ENCODE results near the gene ARHGAP26. TPM values are rescaled to one million over a fixed set of nuclear protein-coding genes. Genes with fewer than 3 reads are reported as not detected.

ARHGAP26 gene
- total RNA-seq, 1 experiment from 2014 or later, result 34.5 TPM

- CTCF ChIA-PET, result no interaction called here
- H3K4me3 ChIP-seq (replicated peaks in 1 of 2; ENCODE audit: low read depth in 1 of 2, low read length in 2 of 2), result no peak overlapping the region
- H3K4me1 ChIP-seq (ENCODE audit: control insufficient read depth in 1 of 2, insufficient read depth in 2 of 2, low read length in 2 of 2), result peaks cover 46 to 67% of the 10 kb centered on the region in 2 experiments
- H3K9me3 ChIP-seq (ENCODE audit: control insufficient read depth in 1 of 2, insufficient read depth in 1 of 2, low read depth in 1 of 2, low read length in 2 of 2), result no peaks in the 10 kb centered on the region; a peak in 1 of 4 replicates
- H3K9ac ChIP-seq (ENCODE audit: low read length), result peak overlapping the region; percentile 55
- peak overlapping the region; percentile 42 for H2AFZ ChIP-seq (ENCODE audit: low read depth, low read length, poor library complexity, severe bottlenecking)
- POLR2A ChIA-PET, result no interaction called here
- peak overlapping the region; percentile 77 for H3K27ac ChIP-seq (ENCODE audit: low read depth, low read length)
- intact Hi-C loops (cut with micrococcal nuclease), result no loop called here
- RAD21 ChIA-PET (ENCODE audit: low non-redundant PET in 1 of 2, low total read pairs in 2 of 2, uncharacterized antibody in 2 of 2, unreplicated experiment in 2 of 2), result no interaction called here
- H4K20me1 ChIP-seq (ENCODE audit: insufficient read depth), result no peaks in the 10 kb centered on the region
- no peaks in the 10 kb centered on the region for H3K9me2 ChIP-seq (ENCODE audit: insufficient read depth)
- H3K27me3 ChIP-seq (ENCODE audit: insufficient read depth, low read length), result no peaks in the 10 kb centered on the region
- H3K79me2 ChIP-seq (ENCODE audit: insufficient read depth, low read length), result no peaks in the 10 kb centered on the region
- no peak for TF ChIP-seq CBX3 (IDR thresholded peaks at IDR 0.05; ENCODE audit: low read depth)
- no peak for TF ChIP-seq EGR1 (IDR thresholded peaks at IDR 0.05; ENCODE audit: low read depth)
- no peak for TF ChIP-seq RAD21 (IDR thresholded peaks at IDR 0.05; ENCODE audit: low read depth)
- no peak for TF ChIP-seq SP1 (IDR thresholded peaks at IDR 0.05; ENCODE audit: low read depth)
- no peak for TF ChIP-seq SIN3A (IDR thresholded peaks at IDR 0.05; ENCODE audit: low read depth)
- TF ChIP-seq CTCF (IDR thresholded peaks at IDR 0.05 in 2 of 3, conservative IDR thresholded peaks at IDR 0.05 in 1 of 3; ENCODE audit: borderline replicate concordance in 1 of 3, insufficient read depth in 1 of 3, low read depth in 2 of 3, low read length in 2 of 3), result no peak
- no peak for TF ChIP-seq POLR2A (IDR thresholded peaks at IDR 0.05; ENCODE audit: borderline replicate concordance, extremely low read depth, insufficient read depth, insufficient read length)
- TF ChIP-seq ATF3 (IDR thresholded peaks at IDR 0.05), result no peak
- no peak for TF ChIP-seq POLR2AphosphoS5 (IDR thresholded peaks at IDR 0.05; ENCODE audit: low read depth, low read length)
- TF ChIP-seq SRF (IDR thresholded peaks at IDR 0.05; ENCODE audit: low read depth), result no peak
- TF ChIP-seq TCF7L2 (IDR thresholded peaks at IDR 0.05; ENCODE audit: borderline replicate concordance, extremely low read depth, insufficient read depth, insufficient read length), result no peak
- no peak for TF ChIP-seq YY1 (IDR thresholded peaks at IDR 0.05; ENCODE audit: extremely low read depth, insufficient replicate concordance, low read depth, low read length)
- no peak for DNase-seq (ENCODE audit: low read depth, low spot score)
- H3K4me2 ChIP-seq (ENCODE audit: low read length), result peak overlapping the region; percentile 81
- ATAC-seq, result no peak
- no peaks in the 10 kb centered on the region for H3K36me3 ChIP-seq (ENCODE audit: control insufficient read depth in 1 of 2, insufficient read depth in 2 of 2, low read length in 2 of 2)
- no TSS peak for BruUV-seq (replicated peaks)
Observed at GRCh38 chr5:143243103-143243502, 472.9 kb downstream of the ARHGAP26 start.
